Activated CD4-positive, alpha-beta T cell treated with anti-CD3 and anti-CD28 coated beads for 24 hours (primary cell): ENCODE measurements around the gene ARHGEF3.

Experiments
- DNase-seq, 2 donors: peaks; one replicate each; pipeline ENCODE4 v3.0.0-alpha.2; 2020; ENCODE audit warnings: low read depth in 2 of 2

The ARHGEF3 gene

GRCh38 chr3:56795097-56795828 lies 6.5 kb downstream of the ARHGEF3 start:
- DNase-seq, result no peak

GRCh38 chr3:56792193-56792592 lies 9.6 kb downstream of the ARHGEF3 start:
- no peak for DNase-seq

- no peak for DNase-seq
Measured at GRCh38 chr3:56790016-56790821, 11.5 kb downstream of the ARHGEF3 start.

GRCh38 chr3:56789076-56789475 lies 12.7 kb downstream of the ARHGEF3 start:
- DNase-seq, result no peak

GRCh38 chr3:56788521-56788920 lies 13.2 kb downstream of the ARHGEF3 start:
- no peak for DNase-seq

- no peak for DNase-seq
Measured at GRCh38 chr3:56787784-56788256, 13.9 kb downstream of the ARHGEF3 start.

GRCh38 chr3:56787258-56787775 lies 14.4 kb downstream of the ARHGEF3 start:
- DNase-seq, result no peak

- DNase-seq, result no peak
Measured at GRCh38 chr3:56785499-56785898, 16.2 kb downstream of the ARHGEF3 start.

- DNase-seq, result no peak
Measured at GRCh38 chr3:56784448-56785001, 17.2 kb downstream of the ARHGEF3 start.

GRCh38 chr3:56783644-56784447 lies 17.9 kb downstream of the ARHGEF3 start:
- peak in 1 of 2 donors; percentile 36 for DNase-seq

- no peak for DNase-seq
Measured at GRCh38 chr3:56782906-56783305, 18.8 kb downstream of the ARHGEF3 start.

GRCh38 chr3:56782215-56782614 lies 19.5 kb downstream of the ARHGEF3 start:
- DNase-seq, result no peak

- no peak for DNase-seq
Measured at GRCh38 chr3:56781762-56782161, 20.0 kb downstream of the ARHGEF3 start.

GRCh38 chr3:56780936-56781335 lies 20.8 kb downstream of the ARHGEF3 start:
- no peak for DNase-seq

- no peak for DNase-seq
Measured at GRCh38 chr3:56778893-56779292, 22.9 kb downstream of the ARHGEF3 start.

GRCh38 chr3:56776556-56776950 lies 25.2 kb downstream of the ARHGEF3 start:
- no peak for DNase-seq

GRCh38 chr3:56775838-56776555 lies 25.8 kb downstream of the ARHGEF3 start:
- DNase-seq, result no peak

- no peak for DNase-seq
Measured at GRCh38 chr3:56775445-56775837, 26.3 kb downstream of the ARHGEF3 start.

GRCh38 chr3:56773986-56774385 lies 27.8 kb downstream of the ARHGEF3 start:
- no peak for DNase-seq

GRCh38 chr3:56772952-56773938 lies 28.5 kb downstream of the ARHGEF3 start:
- DNase-seq, result no peak
